Measurements from ENCODE around the gene CLRN1.

CLRN1 gene

GRCh38 chr3:150942221-150942620, 30.3 kb downstream of the CLRN1 start:
- Histone ChIP-seq H3K4me3 (ENCODE audit: low read length) (no peak overlapping the region), H3K27me3 (ENCODE audit: insufficient read depth, low read length) (no peaks in the 10 kb centered on the region), H3K36me3 (ENCODE audit: insufficient read depth, low read depth, low read length) (no peaks in the 10 kb centered on the region), H3K4me1 (ENCODE audit: insufficient read depth, low read length) (no peaks in the 10 kb centered on the region), H3K27ac (ENCODE audit: low read length) (no peak overlapping the region), H3K9me3 (ENCODE audit: insufficient read depth, low read depth, low read length) (no peaks in the 10 kb centered on the region), H3K9ac (ENCODE audit: low read depth, low read length) (no peak overlapping the region)

GRCh38 chr3:150936693-150937092, 35.8 kb downstream of the CLRN1 start:
- Histone ChIP-seq H3K4me3 (ENCODE audit: low read length) (no peak overlapping the region), H3K27ac (ENCODE audit: low read length) (no peak overlapping the region), H3K27me3 (ENCODE audit: insufficient read depth, low read length) (no peaks in the 10 kb centered on the region), H3K9ac (ENCODE audit: low read depth, low read length) (no peak overlapping the region), H3K4me1 (ENCODE audit: insufficient read depth, low read length) (no peaks in the 10 kb centered on the region), H3K9me3 (ENCODE audit: insufficient read depth, low read depth, low read length) (no peaks in the 10 kb centered on the region), H3K36me3 (ENCODE audit: insufficient read depth, low read depth, low read length) (no peaks in the 10 kb centered on the region)

GRCh38 chr3:150933473-150933995, 39.0 kb downstream of the CLRN1 start:
- Histone ChIP-seq H3K36me3 (ENCODE audit: insufficient read depth, low read depth, low read length) (no peaks in the 10 kb centered on the region), H3K27me3 (ENCODE audit: insufficient read depth, low read length) (no peaks in the 10 kb centered on the region), H3K4me1 (ENCODE audit: insufficient read depth, low read length) (no peaks in the 10 kb centered on the region), H3K9me3 (ENCODE audit: insufficient read depth, low read depth, low read length) (no peaks in the 10 kb centered on the region), H3K27ac (ENCODE audit: low read length) (no peak overlapping the region), H3K4me3 (ENCODE audit: low read length) (no peak overlapping the region), H3K9ac (ENCODE audit: low read depth, low read length) (no peak overlapping the region)

- Histone ChIP-seq H3K4me1 (ENCODE audit: insufficient read depth, low read length) (no peaks in the 10 kb centered on the region), H3K9ac (ENCODE audit: low read depth, low read length) (no peak overlapping the region), H3K36me3 (ENCODE audit: insufficient read depth, low read depth, low read length) (no peaks in the 10 kb centered on the region), H3K27ac (ENCODE audit: low read length) (no peak overlapping the region), H3K9me3 (ENCODE audit: insufficient read depth, low read depth, low read length) (no peaks in the 10 kb centered on the region), H3K27me3 (ENCODE audit: insufficient read depth, low read length) (no peaks in the 10 kb centered on the region), H3K4me3 (ENCODE audit: low read length) (no peak overlapping the region)
Measured at GRCh38 chr3:150931745-150932144, 40.8 kb downstream of the CLRN1 start.

GRCh38 chr3:150930839-150931238, 41.7 kb downstream of the CLRN1 start:
- Histone ChIP-seq H3K36me3 (ENCODE audit: insufficient read depth, low read depth, low read length) (no peaks in the 10 kb centered on the region), H3K9ac (ENCODE audit: low read depth, low read length) (no peak overlapping the region), H3K27me3 (ENCODE audit: insufficient read depth, low read length) (no peaks in the 10 kb centered on the region), H3K27ac (ENCODE audit: low read length) (no peak overlapping the region), H3K9me3 (ENCODE audit: insufficient read depth, low read depth, low read length) (no peaks in the 10 kb centered on the region), H3K4me1 (ENCODE audit: insufficient read depth, low read length) (peaks cover 3% of the 10 kb centered on the region; the same call in 1 of the 2 replicates), H3K4me3 (ENCODE audit: low read length) (no peak overlapping the region)

GRCh38 chr3:150928234-150928633, 44.3 kb downstream of the CLRN1 start:
- Histone ChIP-seq H3K4me1 (ENCODE audit: insufficient read depth, low read length) (peaks cover 4% of the 10 kb centered on the region; the same call in 1 of the 2 replicates), H3K4me3 (ENCODE audit: low read length) (no peak overlapping the region), H3K27me3 (ENCODE audit: insufficient read depth, low read length) (no peaks in the 10 kb centered on the region), H3K27ac (ENCODE audit: low read length) (no peak overlapping the region), H3K36me3 (ENCODE audit: insufficient read depth, low read depth, low read length) (no peaks in the 10 kb centered on the region), H3K9me3 (ENCODE audit: insufficient read depth, low read depth, low read length) (no peaks in the 10 kb centered on the region), H3K9ac (ENCODE audit: low read depth, low read length) (no peak overlapping the region)

- Histone ChIP-seq H3K27ac (ENCODE audit: low read length) (no peak overlapping the region), H3K4me3 (ENCODE audit: low read length) (no peak overlapping the region), H3K36me3 (ENCODE audit: insufficient read depth, low read depth, low read length) (no peaks in the 10 kb centered on the region), H3K27me3 (ENCODE audit: insufficient read depth, low read length) (no peaks in the 10 kb centered on the region), H3K4me1 (ENCODE audit: insufficient read depth, low read length) (peaks cover 4% of the 10 kb centered on the region; the same call in 1 of the 2 replicates), H3K9me3 (ENCODE audit: insufficient read depth, low read depth, low read length) (no peaks in the 10 kb centered on the region), H3K9ac (ENCODE audit: low read depth, low read length) (no peak overlapping the region)
Measured at GRCh38 chr3:150926328-150926727, 46.2 kb downstream of the CLRN1 start.

- Histone ChIP-seq H3K36me3 (ENCODE audit: insufficient read depth, low read depth, low read length) (no peaks in the 10 kb centered on the region), H3K4me1 (ENCODE audit: insufficient read depth, low read length) (peaks cover 5% of the 10 kb centered on the region; the same call in 1 of the 2 replicates), H3K4me3 (ENCODE audit: low read length) (peak overlapping the region; percentile 23; the same call in 1 of the 2 replicates), H3K9me3 (ENCODE audit: insufficient read depth, low read depth, low read length) (no peaks in the 10 kb centered on the region), H3K9ac (ENCODE audit: low read depth, low read length) (no peak overlapping the region), H3K27ac (ENCODE audit: low read length) (no peak overlapping the region), H3K27me3 (ENCODE audit: insufficient read depth, low read length) (no peaks in the 10 kb centered on the region)
Measured at GRCh38 chr3:150925751-150926201, 46.8 kb downstream of the CLRN1 start.

- Histone ChIP-seq H3K36me3 (ENCODE audit: insufficient read depth, low read depth, low read length) (no peaks in the 10 kb centered on the region), H3K4me3 (ENCODE audit: low read length) (no peak overlapping the region), H3K4me1 (ENCODE audit: insufficient read depth, low read length) (peaks cover 19% of the 10 kb centered on the region; the same call in 1 of the 2 replicates), H3K27me3 (ENCODE audit: insufficient read depth, low read length) (no peaks in the 10 kb centered on the region), H3K9ac (ENCODE audit: low read depth, low read length) (no peak overlapping the region), H3K9me3 (ENCODE audit: insufficient read depth, low read depth, low read length) (no peaks in the 10 kb centered on the region), H3K27ac (ENCODE audit: low read length) (no peak overlapping the region)
Measured at GRCh38 chr3:150922611-150923010, 49.9 kb downstream of the CLRN1 start.

GRCh38 chr3:150921209-150921608, 51.3 kb downstream of the CLRN1 start:
- Histone ChIP-seq H3K9ac (ENCODE audit: low read depth, low read length) (no peak overlapping the region), H3K9me3 (ENCODE audit: insufficient read depth, low read depth, low read length) (no peaks in the 10 kb centered on the region), H3K27me3 (ENCODE audit: insufficient read depth, low read length) (no peaks in the 10 kb centered on the region), H3K4me1 (ENCODE audit: insufficient read depth, low read length) (peaks cover 19% of the 10 kb centered on the region; the same call in 1 of the 2 replicates), H3K36me3 (ENCODE audit: insufficient read depth, low read depth, low read length) (no peaks in the 10 kb centered on the region), H3K27ac (ENCODE audit: low read length) (no peak overlapping the region), H3K4me3 (ENCODE audit: low read length) (no peak overlapping the region)

- no peaks in the 10 kb centered on the region for H3K36me3 ChIP-seq (ENCODE audit: insufficient read depth, low read depth, low read length)
- H3K9ac ChIP-seq (ENCODE audit: low read depth, low read length) = no peak overlapping the region
- no peak overlapping the region for H3K4me3 ChIP-seq (ENCODE audit: low read length)
- no peak overlapping the region for H3K27ac ChIP-seq (ENCODE audit: low read length)
- H3K4me1 ChIP-seq (ENCODE audit: insufficient read depth, low read length) = peaks cover 15% of the 10 kb centered on the region; the same call in 1 of the 2 replicates
- H3K9me3 ChIP-seq (ENCODE audit: insufficient read depth, low read depth, low read length) = no peaks in the 10 kb centered on the region
- no peaks in the 10 kb centered on the region for H3K27me3 ChIP-seq (ENCODE audit: insufficient read depth, low read length)
Measured at GRCh38 chr3:150920236-150920635, 52.3 kb downstream of the CLRN1 start.

GRCh38 chr3:150917951-150918350, 54.6 kb downstream of the CLRN1 start:
- no peaks in the 10 kb centered on the region for H3K9me3 ChIP-seq (ENCODE audit: insufficient read depth, low read depth, low read length)
- no peak overlapping the region for H3K9ac ChIP-seq (ENCODE audit: low read depth, low read length)
- peaks cover 15% of the 10 kb centered on the region; the same call in 1 of the 2 replicates for H3K4me1 ChIP-seq (ENCODE audit: insufficient read depth, low read length)
- no peak overlapping the region for H3K27ac ChIP-seq (ENCODE audit: low read length)
- H3K36me3 ChIP-seq (ENCODE audit: insufficient read depth, low read depth, low read length) = no peaks in the 10 kb centered on the region
- H3K4me3 ChIP-seq (ENCODE audit: low read length) = no peak overlapping the region
- H3K27me3 ChIP-seq (ENCODE audit: insufficient read depth, low read length) = no peaks in the 10 kb centered on the region

Data from iPS-20b (cell line).